NT2/D1 (cell line): ENCODE results near the gene SPSB4.

Source experiments
- DNase-seq: peaks from one replicate; pipeline ENCODE4 v3.0.0-alpha.2; 2011; ENCODE audit warnings: low read depth, low spot score
- H3K27me3 ChIP-seq: 2 replicates; pipeline ENCODE4 v1.6.0; 2011; ENCODE audit warnings: mild to moderate bottlenecking; ENCODE audit not compliant: insufficient read length, insufficient read depth
- H3K36me3 ChIP-seq: 2 replicates; pipeline ENCODE4 v1.6.1; 2011; ENCODE audit warnings: mild to moderate bottlenecking, low read length, mixed read lengths; ENCODE audit not compliant: insufficient read depth, insufficient read length
- H3K4me1 ChIP-seq: 2 replicates; pipeline ENCODE4 v1.5.1; 2011; ENCODE audit not compliant: insufficient read depth, insufficient read length
- H3K4me3 ChIP-seq: 2 replicates; pipeline ENCODE4 v1.5.1; 2011; ENCODE audit warnings: low read depth; ENCODE audit not compliant: insufficient read length
- H3K9ac ChIP-seq: 2 replicates; pipeline ENCODE4 v1.6.0; 2011; ENCODE audit warnings: low read depth; ENCODE audit not compliant: insufficient read length
- H3K9me3 ChIP-seq: 2 replicates; pipeline ENCODE4 v1.5.1; 2011; ENCODE audit warnings: mild to moderate bottlenecking, low read length; ENCODE audit not compliant: insufficient read depth
- SUZ12 ChIP-seq: IDR thresholded peaks from 2 replicates; pipeline ENCODE4 v1.6.1; 2011; ENCODE audit not compliant: insufficient read length, insufficient read depth; ENCODE audit errors: extremely low read depth
- YY1 ChIP-seq: IDR thresholded peaks from 2 replicates; pipeline ENCODE4 v1.6.1; 2011; ENCODE audit not compliant: insufficient read length, insufficient read depth
- ZNF274 ChIP-seq: IDR thresholded peaks from 2 replicates; pipeline ENCODE4 v1.6.1; 2011; ENCODE audit warnings: mild to moderate bottlenecking, low read depth, low read length

Gene SPSB4

GRCh38 chr3:141102372-141102771 lies 51.2 kb downstream of the SPSB4 start:
- Histone ChIP-seq H3K36me3 (peaks cover 8% of the 10 kb centered on the region), H3K4me1 (peaks cover 27% of the 10 kb centered on the region), H3K27me3 (no peaks in the 10 kb centered on the region), H3K4me3 (no peak overlapping the region), H3K9me3 (peaks cover 25% of the 10 kb centered on the region), H3K9ac (peak overlapping the region; percentile 26)
- DNase-seq: no peak
- TF ChIP-seq ZNF274 (no peak), SUZ12 (no peak), YY1 (no peak)

DNA sequence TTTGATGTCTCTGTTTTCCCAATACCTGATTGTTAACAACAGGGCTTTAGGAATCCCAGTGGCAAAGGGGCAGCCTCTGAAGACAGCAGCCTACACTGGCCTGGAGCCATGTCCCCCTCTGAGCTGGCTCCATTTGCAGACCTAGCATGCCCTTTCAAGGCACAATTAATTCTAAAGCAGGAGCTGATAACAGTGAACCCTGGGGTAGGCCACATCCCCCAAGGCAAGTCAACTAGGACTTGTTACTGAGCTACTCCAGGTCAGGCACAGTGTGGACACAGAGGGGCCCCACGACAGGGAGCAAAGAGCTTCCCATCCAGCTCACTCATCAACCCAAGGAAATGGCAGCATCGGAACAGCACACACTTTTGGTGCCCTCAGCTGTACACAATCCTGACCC lies 51.9 kb downstream of the SPSB4 start:
- Histone ChIP-seq H3K9me3 (peaks cover 25% of the 10 kb centered on the region), H3K27me3 (no peaks in the 10 kb centered on the region), H3K36me3 (peaks cover 8% of the 10 kb centered on the region), H3K9ac (peak overlapping the region; percentile 17), H3K4me1 (peaks cover 27% of the 10 kb centered on the region), H3K4me3 (no peak overlapping the region)
- TF ChIP-seq ZNF274 (no peak), YY1 (no peak), SUZ12 (no peak)
- no peak for DNase-seq

DNA sequence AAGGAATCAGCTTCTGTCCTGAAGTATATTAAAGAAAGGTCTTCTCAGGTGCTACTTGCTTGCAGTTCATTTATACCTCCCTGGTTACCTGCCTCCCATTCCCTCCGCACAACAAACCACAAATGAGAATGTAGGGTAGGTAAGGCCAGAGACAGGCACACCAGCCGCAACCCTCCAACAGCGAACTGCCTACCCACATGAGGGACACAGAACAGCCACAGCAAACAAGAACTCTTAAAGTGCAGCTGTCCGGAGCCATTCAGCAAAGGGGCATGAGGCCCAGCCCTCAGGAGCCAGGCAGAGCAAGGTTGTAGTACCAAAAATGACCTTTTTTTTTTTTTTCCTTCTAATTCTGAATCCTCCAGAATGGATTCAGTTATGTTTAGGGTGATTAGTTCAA lies 52.4 kb downstream of the SPSB4 start:
- Histone ChIP-seq H3K4me3 (no peak overlapping the region), H3K4me1 (peaks cover 27% of the 10 kb centered on the region), H3K9ac (peak overlapping the region; percentile 17), H3K9me3 (peaks cover 23% of the 10 kb centered on the region), H3K27me3 (no peaks in the 10 kb centered on the region), H3K36me3 (peaks cover 8% of the 10 kb centered on the region)
- no peak for DNase-seq
- no peak for TF ChIP-seq YY1

- H3K9me3 ChIP-seq: peaks cover 20% of the 10 kb centered on the region; the same call in 1 of the 2 replicates
- H3K4me3 ChIP-seq: no peak overlapping the region
- peaks cover 27% of the 10 kb centered on the region for H3K4me1 ChIP-seq
- H3K27me3 ChIP-seq: no peaks in the 10 kb centered on the region
- H3K36me3 ChIP-seq: peaks cover 10% of the 10 kb centered on the region
- peak overlapping the region; percentile 29 for H3K9ac ChIP-seq
- no peak for TF ChIP-seq ZNF274
- no peak for TF ChIP-seq SUZ12
- TF ChIP-seq YY1: no peak
- DNase-seq: no peak
Measured at GRCh38 chr3:141104151-141104821, 53.1 kb downstream of the SPSB4 start.

DNA sequence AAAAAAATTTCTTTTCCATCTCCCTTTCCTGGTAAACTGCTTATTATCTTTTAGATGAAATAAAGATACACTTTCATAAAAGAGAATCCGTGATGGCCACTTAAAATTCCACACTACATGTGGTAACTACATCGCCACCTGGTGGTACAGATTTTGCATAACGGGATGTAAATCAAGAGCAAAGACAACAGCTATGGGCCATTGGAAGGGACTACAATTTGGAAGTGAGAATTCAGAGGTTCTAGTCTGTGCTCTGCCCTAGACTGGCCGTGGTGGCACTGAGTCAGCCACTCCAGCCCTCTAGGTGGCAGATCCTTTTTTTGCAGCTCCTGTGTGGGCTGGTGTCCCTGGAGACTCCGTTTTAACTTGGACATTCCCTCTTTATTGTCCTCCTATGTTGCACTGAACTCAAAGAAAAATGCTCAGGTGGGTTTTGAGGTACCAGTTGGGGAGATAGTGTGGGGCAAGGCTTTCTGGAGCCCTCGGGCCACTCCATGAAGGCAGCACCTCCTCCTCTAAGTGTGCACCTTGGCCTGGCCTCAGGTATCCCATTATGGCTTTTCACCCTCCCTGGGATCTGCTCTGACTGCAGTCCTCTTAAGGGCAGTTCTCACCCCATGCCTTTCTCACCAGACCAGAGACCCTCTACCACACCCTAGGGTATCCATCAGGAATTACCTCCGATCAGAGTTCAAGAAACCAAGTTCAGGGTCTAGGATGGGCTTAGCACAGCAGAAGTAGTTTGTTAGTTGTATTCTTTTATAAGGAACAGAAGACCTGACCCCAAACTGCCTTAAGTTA lies 54.9 kb downstream of the SPSB4 start:
- peaks cover 16% of the 10 kb centered on the region; the same call in 1 of the 2 replicates for H3K9me3 ChIP-seq

GRCh38 chr3:141106842-141107241 lies 55.7 kb downstream of the SPSB4 start:
- peaks cover 27% of the 10 kb centered on the region for H3K4me1 ChIP-seq
- H3K27me3 ChIP-seq: no peaks in the 10 kb centered on the region
- peaks cover 16% of the 10 kb centered on the region; the same call in 1 of the 2 replicates for H3K9me3 ChIP-seq
- no peak for TF ChIP-seq YY1
- TF ChIP-seq SUZ12: no peak
- TF ChIP-seq ZNF274: no peak
- DNase-seq: no peak
- H3K36me3 ChIP-seq: peaks cover 11% of the 10 kb centered on the region
- H3K9ac ChIP-seq: no peak overlapping the region
- no peak overlapping the region for H3K4me3 ChIP-seq

More for the DNA sequence above, 54.9 kb downstream of the SPSB4 start:
- Histone ChIP-seq H3K4me1 (peaks cover 27% of the 10 kb centered on the region), H3K36me3 (peaks cover 11% of the 10 kb centered on the region), H3K4me3 (no peak overlapping the region), H3K9ac (no peak overlapping the region), H3K27me3 (no peaks in the 10 kb centered on the region)
- TF ChIP-seq YY1 (no peak), ZNF274 (no peak), SUZ12 (no peak)
- DNase-seq: peak; percentile 85

GRCh38 chr3:141108039-141108438 lies 56.9 kb downstream of the SPSB4 start:
- no peak for TF ChIP-seq YY1
- TF ChIP-seq ZNF274: no peak
- no peak for TF ChIP-seq SUZ12
- Histone ChIP-seq H3K36me3 (peaks cover 11% of the 10 kb centered on the region), H3K4me3 (no peak overlapping the region), H3K9ac (no peak overlapping the region), H3K9me3 (peaks cover 16% of the 10 kb centered on the region; the same call in 1 of the 2 replicates), H3K27me3 (no peaks in the 10 kb centered on the region), H3K4me1 (peaks cover 19% of the 10 kb centered on the region)
- DNase-seq: no peak
